HG03575 (cell line): ENCODE measurements around the gene SPEN.
"Not testable (repeated sequence)": the region's sequence is repeated elsewhere in the genome, so short reads cannot be mapped to it uniquely, and the experiment has no call there.

Experiments
- ATAC-seq: cut with Tn5 transposase; IDR thresholded peaks from one replicate; pipeline ENCODE4 v1.9.1; 2021; ENCODE audit not compliant: unreplicated experiment, insufficient number of reproducible peaks, low FRiP score; ENCODE audit errors: extremely low read depth

SPEN gene

GRCh38 chr1:15833069-15833679, 14.3 kb upstream of the SPEN start:
- no peak for ATAC-seq

- ATAC-seq, result no peak
These were observed 13.6 kb upstream of the SPEN start for GRCh38 chr1:15833842-15834405.

DNA sequence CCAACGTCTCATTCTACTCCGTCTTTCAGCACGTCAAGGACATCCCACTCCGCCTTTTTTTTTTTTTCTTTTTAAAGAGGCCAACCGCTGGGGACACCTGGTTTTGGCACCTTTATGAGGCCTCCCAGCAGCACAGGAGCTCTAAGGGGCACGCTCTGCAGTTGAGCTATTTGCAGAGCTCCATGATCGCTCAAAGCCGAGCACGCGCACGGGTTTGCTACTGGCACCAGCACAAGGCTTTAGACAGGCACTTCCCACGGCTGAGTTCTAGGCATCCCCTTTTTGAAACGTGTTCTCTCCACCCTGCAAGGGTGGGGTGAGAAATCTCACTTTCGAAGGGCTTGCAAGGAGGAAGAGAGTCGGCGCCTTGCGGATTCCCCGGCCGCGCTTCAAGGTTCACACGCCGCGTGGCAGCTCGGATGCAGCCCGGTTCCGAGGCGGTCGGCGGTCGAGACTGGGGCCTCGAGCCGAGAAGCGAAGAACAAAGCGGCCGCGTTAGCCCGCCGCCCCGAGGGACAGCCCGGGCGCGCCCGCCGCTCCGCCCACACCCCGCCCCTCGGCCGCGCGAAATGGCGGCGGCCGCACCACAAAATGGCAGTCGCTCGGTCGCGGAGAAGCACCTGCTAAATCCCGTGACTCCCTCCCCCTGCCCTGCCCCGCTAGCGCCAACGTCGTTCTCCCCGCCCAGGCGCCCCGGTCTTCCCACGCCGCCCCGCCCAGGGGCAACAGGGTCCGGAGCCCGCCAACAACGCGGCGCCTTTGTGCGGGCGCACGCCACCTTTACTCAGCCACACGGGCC, 12.9 kb upstream of the SPEN start:
- no peak for ATAC-seq

DNA sequence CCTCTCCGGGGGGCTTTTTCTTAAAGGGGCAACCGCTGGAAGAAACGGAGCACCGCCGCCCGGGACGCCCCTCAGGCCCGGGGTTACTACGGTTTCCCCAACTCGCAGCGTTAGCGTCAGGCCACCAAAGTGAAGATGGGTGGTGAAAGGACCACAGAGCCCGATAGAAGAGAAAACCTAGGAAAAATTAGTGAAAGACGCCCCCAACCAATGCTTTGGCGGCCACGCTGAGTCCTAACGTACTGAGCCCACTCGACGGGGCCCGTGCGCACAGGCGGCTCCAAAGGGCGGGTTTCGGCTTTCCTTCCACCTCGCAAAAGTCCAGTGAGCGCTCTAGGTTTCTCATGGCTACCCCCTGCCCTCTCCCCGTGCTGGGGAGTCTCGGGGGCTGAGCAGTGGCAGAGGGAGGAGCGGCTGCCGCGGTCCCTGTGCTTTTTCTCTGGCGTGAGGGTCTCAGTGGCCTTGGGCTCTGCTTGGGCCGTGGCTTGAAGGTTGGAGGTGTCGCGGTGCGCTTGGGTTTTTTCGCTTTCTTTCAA, 12.2 kb upstream of the SPEN start:
- ATAC-seq, result no peak

DNA sequence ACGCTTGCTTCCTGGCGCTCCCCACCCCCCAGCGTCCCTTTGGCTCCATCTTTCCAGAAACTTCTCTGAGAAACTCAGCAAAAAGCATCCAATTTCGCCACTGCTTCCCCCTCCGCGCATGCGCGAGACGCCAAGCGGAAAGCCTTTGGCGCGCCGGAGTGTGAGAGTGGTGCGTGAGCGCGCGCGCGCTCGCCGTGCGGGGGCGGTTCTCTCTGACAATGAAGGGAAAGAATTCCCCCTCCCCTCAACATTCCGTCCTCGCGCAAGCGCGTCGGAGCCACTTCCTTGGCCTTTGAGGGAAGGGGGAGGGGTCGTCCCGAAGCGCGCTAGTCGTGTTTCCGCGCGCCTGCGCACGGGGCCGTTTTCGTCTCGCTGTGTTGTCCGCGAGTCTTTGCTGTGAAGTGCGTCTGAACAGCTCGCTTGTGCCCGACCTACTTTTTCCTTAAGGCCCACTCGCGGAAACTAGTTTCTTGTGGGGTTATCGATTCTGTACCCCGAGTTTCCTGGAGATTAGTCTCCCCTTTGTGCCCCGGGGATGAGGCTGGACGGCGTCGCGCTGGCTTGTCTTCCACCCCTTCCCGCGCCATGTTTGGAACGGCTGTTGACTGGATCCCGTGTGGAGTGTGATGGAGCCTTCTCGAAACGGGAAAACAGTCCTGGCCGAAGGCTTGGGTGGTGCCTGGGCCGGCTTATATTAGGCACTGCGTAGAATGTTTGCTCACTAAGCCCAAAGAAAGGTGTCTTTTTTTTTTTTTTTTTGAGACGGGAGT, 11.6 kb upstream of the SPEN start:
- ATAC-seq, result no peak

GRCh38 chr1:15836511-15836771, 11.1 kb upstream of the SPEN start:
- ATAC-seq, result not testable (repeated sequence)

DNA sequence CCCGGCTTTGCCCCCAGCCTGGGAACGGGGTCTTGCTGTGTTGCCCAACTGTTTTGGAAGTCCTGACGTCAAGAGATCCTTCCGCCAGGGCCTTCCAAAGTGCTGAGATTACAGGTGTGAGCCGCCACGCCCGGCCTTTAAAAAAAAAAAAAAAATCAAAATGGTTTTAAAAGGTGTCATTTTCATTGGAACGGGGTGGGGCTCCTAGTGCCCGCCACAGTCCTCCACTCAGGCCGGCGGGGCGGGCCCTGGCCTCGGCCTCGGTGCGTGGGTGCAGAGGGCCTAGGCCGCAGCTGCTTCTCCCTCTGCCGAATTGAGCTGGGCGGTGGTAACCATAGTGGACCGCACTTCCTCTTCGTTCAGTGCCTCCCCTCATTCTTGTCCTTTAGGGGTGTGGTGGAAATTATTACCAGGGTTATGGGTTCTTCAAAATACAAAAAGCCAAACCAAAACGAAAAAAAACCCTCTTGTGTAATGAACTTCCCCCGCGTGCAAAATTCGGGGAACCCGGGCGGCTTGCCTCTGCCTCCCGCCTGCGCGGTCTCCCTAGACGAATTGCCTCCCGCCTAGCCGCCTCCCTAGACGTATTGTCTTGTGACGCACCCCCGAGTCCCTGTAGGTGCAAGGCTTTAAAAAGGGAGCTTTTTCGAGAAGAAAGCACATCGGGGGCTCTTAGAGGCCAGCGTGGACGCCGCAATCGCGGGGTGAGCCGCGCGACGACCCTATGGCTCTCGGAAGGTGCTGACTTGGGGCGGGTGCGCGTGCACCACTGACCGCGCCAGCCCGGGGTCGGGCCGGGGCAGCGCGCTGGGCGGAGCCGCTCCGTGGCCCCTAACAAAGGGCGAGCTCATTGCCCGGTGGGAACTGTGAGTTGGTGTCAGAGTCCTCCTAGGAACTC, 10.5 kb upstream of the SPEN start:
- ATAC-seq, result no peak

DNA sequence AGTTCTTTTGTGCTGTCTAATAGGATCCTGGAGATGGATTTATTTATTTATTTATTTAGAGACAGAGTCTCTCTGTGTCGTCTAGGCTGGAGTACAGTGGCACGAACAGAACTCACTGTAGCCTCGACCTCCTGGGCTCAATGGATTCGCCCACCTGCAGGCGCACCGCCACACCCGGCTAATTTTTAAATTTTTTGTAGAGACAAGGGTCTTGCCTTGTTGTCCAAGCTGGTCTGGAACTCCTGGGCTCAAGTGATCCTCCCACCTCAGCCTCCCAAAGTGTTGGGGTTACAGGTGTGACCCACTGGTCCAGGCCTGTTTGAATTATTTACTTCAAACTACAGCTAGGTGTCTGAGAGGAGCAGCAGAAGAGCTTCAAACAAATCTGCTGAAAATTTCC, 9.6 kb upstream of the SPEN start:
- ATAC-seq, result no peak

- no peak for ATAC-seq
These were observed 8.8 kb upstream of the SPEN start for GRCh38 chr1:15838721-15839120.

GRCh38 chr1:15843826-15844572, 3.5 kb upstream of the SPEN start:
- no peak for ATAC-seq

- not testable (repeated sequence) for ATAC-seq
These were observed 1.5 kb upstream of the SPEN start for GRCh38 chr1:15846056-15846455.

DNA sequence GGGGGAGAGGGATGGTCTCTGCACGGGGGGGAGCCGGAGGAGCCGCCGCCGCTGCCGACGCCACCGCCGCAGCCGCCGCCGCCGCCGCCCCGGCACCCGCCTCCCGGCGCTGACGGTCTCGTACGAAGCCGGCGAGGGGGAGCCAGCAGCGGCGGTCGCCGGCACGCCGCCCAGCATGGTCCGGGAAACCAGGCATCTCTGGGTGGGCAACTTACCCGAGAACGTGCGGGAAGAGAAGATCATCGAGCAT, 311 bp downstream of the SPEN start:
- ATAC-seq, result no peak

DNA sequence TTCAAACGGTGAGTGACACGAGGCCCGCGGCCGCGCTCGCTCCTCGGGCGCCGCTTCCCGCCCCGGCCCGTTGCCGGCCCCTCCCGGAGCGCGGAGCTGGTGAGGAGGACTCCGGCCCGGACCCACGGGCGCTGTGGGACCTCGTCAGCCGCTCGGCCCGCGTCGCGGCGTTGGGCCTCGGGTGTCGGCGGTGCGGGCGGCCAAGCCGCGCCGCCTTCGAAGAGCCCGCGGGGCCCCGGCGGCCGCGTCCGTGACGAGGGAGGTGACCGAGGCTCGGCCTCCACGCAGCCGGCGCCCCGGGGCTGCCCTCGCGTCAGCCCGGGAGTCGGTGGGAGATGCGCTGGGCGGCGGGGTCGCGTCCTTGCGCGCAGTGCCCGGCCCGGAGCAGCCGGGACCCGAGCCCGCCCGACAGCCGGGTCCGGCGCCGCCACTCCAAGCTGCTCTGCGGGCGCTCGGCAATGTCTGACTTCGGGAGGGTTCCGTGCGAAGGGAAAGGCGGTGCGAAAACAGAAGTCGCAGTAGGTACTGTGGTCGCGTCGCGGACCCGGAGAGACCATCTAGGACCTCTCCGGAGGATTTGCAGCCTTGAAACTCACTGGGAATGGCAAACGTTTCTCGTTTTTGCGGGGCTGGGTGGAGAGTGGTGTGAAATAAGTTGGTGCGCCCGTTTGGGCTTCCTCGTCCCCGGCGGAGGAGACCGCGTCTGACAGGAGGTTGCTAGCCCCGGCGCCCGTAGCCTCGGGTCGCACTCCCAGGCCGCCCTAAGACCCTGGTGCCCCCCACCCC, 829 bp downstream of the SPEN start:
- no peak for ATAC-seq

DNA sequence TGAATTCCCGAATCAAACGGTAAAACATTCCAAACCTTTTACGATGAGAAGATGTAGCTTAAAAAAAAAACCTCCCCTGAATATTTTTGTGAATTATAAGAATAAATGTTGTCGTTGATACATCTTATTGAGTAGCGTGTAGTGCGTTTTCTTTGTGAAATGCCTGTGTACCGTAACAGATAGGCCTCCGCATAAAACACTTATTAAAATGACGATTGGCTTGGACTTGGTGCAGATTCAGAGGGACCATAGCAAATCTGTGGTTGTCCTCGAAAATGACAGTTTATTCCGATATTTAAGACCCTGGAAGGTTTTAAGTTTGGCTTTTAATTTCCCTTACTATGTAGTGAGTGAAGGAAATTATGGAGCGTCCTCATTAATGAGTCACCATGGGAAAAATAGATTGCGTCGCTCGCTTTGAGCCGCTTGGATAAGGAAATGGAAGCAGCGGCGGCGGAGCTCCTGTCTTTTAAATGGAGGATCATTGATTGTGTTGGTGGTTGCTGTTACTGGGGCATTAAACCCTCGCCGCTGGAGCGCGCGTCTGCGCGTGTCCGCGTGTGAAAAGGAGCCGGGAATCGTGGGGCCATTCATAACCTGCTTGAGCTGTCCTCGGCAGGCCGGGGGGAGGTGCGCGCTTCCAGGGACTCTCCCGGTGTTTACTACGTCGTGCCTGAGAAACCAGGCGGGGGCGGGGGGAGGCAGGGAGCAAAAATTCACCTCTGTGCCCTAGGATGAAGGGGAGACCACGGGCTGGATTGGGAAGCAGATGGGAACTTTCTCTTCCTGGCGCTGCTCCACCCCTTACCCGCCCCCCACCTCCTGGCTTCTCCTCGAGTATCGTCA, 1.6 kb downstream of the SPEN start:
- no peak for ATAC-seq

DNA sequence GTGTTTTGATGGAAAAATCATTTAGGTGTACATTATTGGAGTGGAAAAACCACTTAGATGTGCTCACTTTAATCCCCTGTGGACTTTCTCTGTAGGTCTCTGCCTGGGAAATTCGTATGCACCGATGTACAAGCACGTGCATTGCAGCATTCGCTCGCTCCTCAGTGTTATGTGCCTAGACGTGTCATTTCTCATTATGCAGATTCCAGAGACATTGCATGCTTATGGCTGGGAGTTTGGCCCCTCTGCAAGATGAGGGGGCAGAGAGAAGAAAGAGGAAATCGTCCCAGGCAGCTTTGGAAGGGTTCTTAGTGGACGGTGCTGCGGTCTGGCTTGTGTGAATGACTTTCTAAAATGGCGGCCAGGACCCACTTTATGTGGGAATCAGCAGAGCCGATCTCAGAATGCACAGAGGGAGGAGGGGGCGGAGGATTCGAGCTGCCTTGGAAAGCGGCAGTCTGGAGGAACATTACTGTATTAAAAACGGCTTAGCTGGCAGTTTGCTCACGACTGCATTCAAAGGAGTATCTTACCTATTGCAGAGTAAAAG, 2.3 kb downstream of the SPEN start:
- no peak for ATAC-seq

DNA sequence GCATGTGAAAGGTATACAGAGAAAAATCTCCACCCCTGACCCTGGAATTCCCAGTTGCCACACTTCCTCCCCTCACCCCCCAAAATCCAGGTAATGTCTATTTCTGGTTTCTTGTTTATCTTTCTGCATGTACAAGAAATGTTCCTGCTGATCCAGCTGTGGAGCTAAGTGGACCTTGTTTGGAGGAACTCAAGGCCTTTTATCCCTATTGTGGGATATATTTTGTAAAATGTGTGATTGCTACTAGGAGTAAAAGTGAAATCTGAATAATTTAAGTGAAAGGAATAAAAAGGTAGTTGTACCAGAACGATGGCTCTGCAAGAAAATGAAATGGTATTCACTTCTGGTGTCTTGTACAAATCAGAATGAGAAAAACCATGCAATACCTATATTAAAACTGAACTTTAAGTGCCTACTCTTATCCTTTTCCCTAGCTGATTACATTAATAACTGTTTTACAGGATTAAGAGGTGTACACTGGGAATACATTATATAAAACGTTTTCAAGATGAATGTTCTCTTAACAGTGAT, 3.0 kb downstream of the SPEN start:
- ATAC-seq, result no peak
